Transverse colon (tissue), 4 donors: ENCODE data around the gene POP5. TPM values are rescaled to one million over a fixed set of nuclear protein-coding genes. Genes with fewer than 3 reads are reported as not detected.

Source experiments
- DNase-seq: peaks from one replicate; pipeline ENCODE4 v3.0.0-alpha.2; 2019
- H3K27ac ChIP-seq, 4 donors: fragments of 200-600 bp; sonication (generic); 2 replicates each; pipeline ENCODE4 v1.5.1; 2016 to 2018; ENCODE audit warnings: inconsistent platforms in 4 of 4
- H3K27me3 ChIP-seq: fragments of 200-600 bp; sonication (generic); 2 replicates; pipeline ENCODE4 v1.5.1; 2017; ENCODE audit warnings: inconsistent platforms
- H3K36me3 ChIP-seq, 4 donors: fragments of 200-600 bp; sonication (generic); 2 replicates each; pipeline ENCODE4 v1.5.1; 2017 to 2019; ENCODE audit warnings: inconsistent platforms in 4 of 4
- H3K4me1 ChIP-seq, 4 donors: fragments of 200-600 bp; sonication (generic); 2 replicates each; pipeline ENCODE4 v1.5.1; 2017 to 2020; ENCODE audit warnings: inconsistent platforms in 4 of 4
- H3K4me3 ChIP-seq, 4 donors: fragments of 200-600 bp; sonication (generic); 1 replicate in 1 of 4; 2 replicates in 3 of 4; pipeline versions ENCODE4 v1.5.1 to v1.6.1; 2017 to 2019; ENCODE audit warnings: inconsistent platforms in 4 of 4
- H3K9me3 ChIP-seq, 2 donors: fragments of 200-600 bp; sonication (generic); 2 replicates each; pipeline ENCODE4 v1.5.1; 2017 to 2019; ENCODE audit warnings: inconsistent platforms in 2 of 2
- EP300 ChIP-seq: sonication (generic); formaldehyde crosslinking; IDR thresholded peaks from one replicate; pipeline ENCODE4 v1.6.1; 2017; ENCODE audit warnings: antibody characterized with exemption, low read depth
- POLR2A ChIP-seq: fragments of 450-650 bp; IDR thresholded peaks from one replicate; pipeline ENCODE4 v1.6.1; 2016; ENCODE audit warnings: antibody characterized with exemption, mild to moderate bottlenecking, moderate library complexity
- POLR2AphosphoS5 ChIP-seq, 3 donors: sonication (generic); formaldehyde crosslinking; IDR thresholded peaks; one replicate each; pipeline ENCODE4 v1.6.1; 2016; ENCODE audit warnings: antibody characterized with exemption in 3 of 3
- WGBS, 2 donors: methylation state at CpG; one replicate each; pipeline ENCODE4 v1.1.5; 2018; ENCODE audit warnings: low coverage in 1 of 2; 5-methylcytosine and 5-hydroxymethylcytosine counted together
- in situ Hi-C, 4 donors: fragments of 200-750 bp; cut with MboI; loops; one replicate each; pipeline versions ENCODE4 v1.15.0 to v1.15.1; 2017; ENCODE audit warnings: low sequenced_read_pairs in 3 of 4, low pct_ligation_motif_present in 1 of 4, low pct_unique_long_range_greater_than_20kb in 1 of 4
- intact Hi-C: fragments of 100-400 bp; cut with DNase I; formaldehyde crosslinking; loops from one replicate; pipeline ENCODE4 v1.15.1; 2023; ENCODE audit warnings: low total_unique reads
- total RNA-seq, 4 donors: library from RNA; depleted of rRNA; stranded (reverse); fragments of >200 nt; gene quantifications; one replicate each; pipeline ENCODE4 v1.1.0, GENCODE V29; 2016
- TF ChIP-seq, protein P1 (sequence below), 5 experiments: fragments of 200-600 bp in 3 of 5; fragments of 450-650 bp in 2 of 5; sonication (generic) in 3 of 5; IDR thresholded peaks; 1 replicate in 2 of 5; 2 replicates in 3 of 5; pipeline ENCODE4 v1.5.1; 2016 to 2017; ENCODE audit warnings: antibody characterized with exemption in 5 of 5, inconsistent platforms in 3 of 5, mild to moderate bottlenecking in 2 of 5, moderate library complexity in 1 of 5

The POP5 gene
- total RNA-seq, 4 donors from 2014 or later, result 31.5 to 56.5 (median 43.7) TPM; not detected in 1

DNA sequence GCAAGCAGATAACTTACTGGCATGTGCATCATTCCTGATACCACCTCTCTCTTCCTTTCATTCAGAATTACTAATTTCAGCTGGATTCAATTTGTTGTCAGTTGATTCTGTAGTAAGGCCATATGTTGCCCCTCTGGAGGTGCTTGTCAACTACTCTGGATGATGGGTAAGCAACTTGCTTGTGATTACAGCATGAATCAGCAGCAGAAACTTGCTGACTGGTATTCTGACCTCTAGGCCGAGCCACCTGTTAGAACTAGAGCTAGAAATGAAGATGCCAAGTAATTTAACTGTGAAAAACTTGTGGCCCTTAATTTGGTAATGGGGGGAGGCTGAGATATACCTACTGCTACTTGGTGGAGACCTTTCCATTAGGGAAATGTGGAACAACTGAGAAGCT lies 41.9 kb downstream of the POP5 start:
- 63% methylated on average over 1 of the region's 1 CpG; no CpG with 5 or more reads in 1 of the 2 donors for WGBS, 2 donors
- Histone ChIP-seq H3K4me3 (no peak overlapping the region), H3K27me3 (no peaks in the 10 kb centered on the region), H3K4me1 (peaks cover 27 to 87% (median 70%) of the 10 kb centered on the region in 4 donors), H3K9me3 (no peaks in the 10 kb centered on the region), H3K27ac (peak overlapping the region; percentile 95 to 99 (median 97)), H3K36me3 (peaks cover 0 to 4% (median 1%) of the 10 kb centered on the region in 4 donors)
- TF ChIP-seq POLR2AphosphoS5 (IDR thresholded peaks at IDR 0.05), result no peak
- TF ChIP-seq EP300, result no peak
- TF ChIP-seq, protein P1, sequence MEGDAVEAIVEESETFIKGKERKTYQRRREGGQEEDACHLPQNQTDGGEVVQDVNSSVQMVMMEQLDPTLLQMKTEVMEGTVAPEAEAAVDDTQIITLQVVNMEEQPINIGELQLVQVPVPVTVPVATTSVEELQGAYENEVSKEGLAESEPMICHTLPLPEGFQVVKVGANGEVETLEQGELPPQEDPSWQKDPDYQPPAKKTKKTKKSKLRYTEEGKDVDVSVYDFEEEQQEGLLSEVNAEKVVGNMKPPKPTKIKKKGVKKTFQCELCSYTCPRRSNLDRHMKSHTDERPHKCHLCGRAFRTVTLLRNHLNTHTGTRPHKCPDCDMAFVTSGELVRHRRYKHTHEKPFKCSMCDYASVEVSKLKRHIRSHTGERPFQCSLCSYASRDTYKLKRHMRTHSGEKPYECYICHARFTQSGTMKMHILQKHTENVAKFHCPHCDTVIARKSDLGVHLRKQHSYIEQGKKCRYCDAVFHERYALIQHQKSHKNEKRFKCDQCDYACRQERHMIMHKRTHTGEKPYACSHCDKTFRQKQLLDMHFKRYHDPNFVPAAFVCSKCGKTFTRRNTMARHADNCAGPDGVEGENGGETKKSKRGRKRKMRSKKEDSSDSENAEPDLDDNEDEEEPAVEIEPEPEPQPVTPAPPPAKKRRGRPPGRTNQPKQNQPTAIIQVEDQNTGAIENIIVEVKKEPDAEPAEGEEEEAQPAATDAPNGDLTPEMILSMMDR (IDR thresholded peaks at IDR 0.05), result no peak
- no peak for TF ChIP-seq POLR2A
- intact Hi-C loops, result no loop called here
- in situ Hi-C loops, result no loop called here
- DNase-seq, result no peak

DNA sequence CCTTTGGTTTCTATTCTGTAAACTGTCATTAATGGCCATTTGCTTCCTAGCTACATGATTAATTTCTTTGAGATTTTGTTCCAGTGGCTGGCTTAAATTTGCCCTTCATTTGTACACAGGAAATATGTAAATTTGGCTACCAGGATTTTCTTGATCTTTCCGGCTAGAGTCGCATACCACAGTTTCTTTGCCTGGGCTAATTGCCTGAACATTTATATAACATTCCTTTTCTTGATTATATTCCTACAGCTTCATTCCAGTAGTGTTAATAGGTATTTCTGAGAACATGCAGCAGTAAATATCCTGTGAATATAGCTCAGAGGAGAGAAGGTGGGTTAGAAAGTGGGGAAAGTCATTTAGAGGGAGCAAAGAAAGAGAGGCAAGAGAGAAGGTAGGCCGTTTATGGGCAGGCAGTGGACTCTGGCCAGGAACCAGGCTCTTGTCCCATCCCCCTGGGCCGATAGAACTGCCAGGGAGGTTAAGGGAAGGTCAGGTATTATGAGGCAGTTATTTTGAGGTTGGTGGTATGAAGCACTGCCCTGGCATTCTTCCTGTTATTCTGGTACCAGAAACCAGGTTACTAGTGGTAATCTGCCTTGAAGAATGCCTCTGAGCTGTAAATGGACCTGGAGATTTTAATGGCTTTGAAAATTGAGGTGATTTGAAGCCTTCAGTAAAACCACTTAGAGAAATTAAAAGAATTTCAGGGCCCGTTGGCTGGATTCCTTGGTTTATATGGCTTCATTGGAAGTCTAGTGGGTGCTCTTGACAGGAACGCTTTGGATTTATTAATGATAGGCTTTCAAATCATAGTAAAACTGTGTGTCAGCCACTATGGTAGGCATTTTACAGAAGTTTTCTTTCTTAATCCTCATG lies 42.7 kb downstream of the POP5 start:
- peak; percentile 74 for DNase-seq
- no peaks in the 10 kb centered on the region for H3K27me3 ChIP-seq
- H3K4me3 ChIP-seq, result peak overlapping the region in 1 of 4 donors; percentile 94
- TF ChIP-seq POLR2AphosphoS5 (IDR thresholded peaks at IDR 0.05) (peak; percentile 22 to 60 (median 58)), EP300 (peak; percentile 20), POLR2A (no peak)
- TF ChIP-seq, protein P1 (IDR thresholded peaks at IDR 0.05), result no peak
- H3K27ac ChIP-seq, result peak overlapping the region; percentile 95 to 99 (median 97)
- intact Hi-C loops, result no loop called here
- no peaks in the 10 kb centered on the region for H3K9me3 ChIP-seq
- in situ Hi-C loops, result no loop called here
- WGBS, 2 donors, result 9 to 15% methylated on average over 5 to 6 of the region's 6 CpGs
- peaks cover 0 to 4% (median 1%) of the 10 kb centered on the region in 4 donors for H3K36me3 ChIP-seq
- peaks cover 27 to 79% (median 67%) of the 10 kb centered on the region in 4 donors for H3K4me1 ChIP-seq

DNA sequence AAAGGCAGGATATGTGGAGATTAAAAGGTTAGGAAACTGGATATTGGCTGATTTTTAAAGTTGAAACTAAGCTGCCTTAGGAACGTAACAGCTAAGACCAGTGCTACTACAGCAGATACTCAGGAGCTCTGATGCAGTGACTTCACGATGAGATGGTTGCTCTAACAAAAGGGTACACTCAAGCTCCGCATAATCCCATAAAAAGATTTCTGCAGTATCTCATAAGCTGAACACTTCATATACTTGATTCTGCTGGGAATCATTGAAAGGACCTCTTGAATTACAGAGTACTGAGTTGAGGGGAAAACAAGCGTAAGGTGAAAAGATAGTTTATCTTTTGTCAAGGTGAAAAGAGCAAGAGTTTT lies 43.4 kb downstream of the POP5 start:
- 43 to 45% methylated on average over 4 of the region's 4 CpGs for WGBS, 2 donors
- peak overlapping the region; percentile 95 to 99 (median 97) for H3K27ac ChIP-seq
- H3K4me1 ChIP-seq, result peaks cover 27 to 73% (median 62%) of the 10 kb centered on the region in 4 donors
- H3K27me3 ChIP-seq, result no peaks in the 10 kb centered on the region
- H3K9me3 ChIP-seq, result no peaks in the 10 kb centered on the region
- no peak for DNase-seq
- in situ Hi-C loops (no loop called here), intact Hi-C loops (no loop called here)
- peaks cover 0 to 4% (median 0%) of the 10 kb centered on the region in 4 donors for H3K36me3 ChIP-seq
- TF ChIP-seq, protein P1 (IDR thresholded peaks at IDR 0.05), result no peak
- TF ChIP-seq POLR2AphosphoS5 (IDR thresholded peaks at IDR 0.05), result no peak
- H3K4me3 ChIP-seq, result peak overlapping the region in 2 of 4 donors; percentile 94

DNA sequence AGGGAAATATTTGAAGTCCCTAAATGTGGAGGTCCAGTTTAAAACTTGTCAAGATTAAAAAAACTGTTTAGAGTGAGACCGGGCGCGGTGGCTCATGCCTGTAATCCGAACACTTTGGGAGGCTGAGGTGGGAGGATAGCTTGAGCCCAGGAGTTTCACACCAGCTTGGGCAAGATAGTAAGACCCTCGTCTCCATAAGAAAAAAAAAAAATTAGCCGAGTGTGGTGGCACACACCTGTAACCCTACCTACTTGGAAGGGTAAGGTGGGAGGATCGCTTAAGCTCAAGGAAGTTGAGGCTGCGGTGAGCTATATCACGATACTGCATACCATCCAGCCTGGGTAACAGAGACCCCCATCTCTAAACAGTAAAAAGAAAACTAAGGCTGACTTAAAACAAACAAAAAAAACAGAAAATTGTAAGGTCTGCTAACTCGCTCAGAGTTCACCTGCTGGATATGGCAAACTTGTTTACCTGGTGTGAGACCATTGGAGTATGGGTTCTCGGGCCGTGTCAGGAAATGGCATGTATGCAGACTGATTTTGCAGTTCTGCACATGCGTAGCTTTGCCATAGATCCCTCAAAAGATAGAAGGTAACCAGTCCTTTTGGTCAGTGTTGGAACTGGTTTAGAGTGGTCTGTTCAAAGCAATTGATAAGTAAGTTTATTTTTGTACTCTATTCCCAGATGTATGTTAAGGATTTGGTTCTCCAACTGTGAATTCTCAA lies 45.0 kb downstream of the POP5 start:
- peaks cover 27 to 58% (median 53%) of the 10 kb centered on the region in 4 donors for H3K4me1 ChIP-seq
- no peaks in the 10 kb centered on the region for H3K36me3 ChIP-seq
- intact Hi-C loops (no loop called here), in situ Hi-C loops (no loop called here)
- peak; percentile 37 for DNase-seq
- H3K4me3 ChIP-seq, result peak overlapping the region; percentile 5 to 97 (median 94)
- 25 to 44% methylated on average over 9 to 13 of the region's 13 CpGs for WGBS, 2 donors
- TF ChIP-seq POLR2A, result no peak
- peak in 1 of 3 donors; percentile 4 for TF ChIP-seq POLR2AphosphoS5 (IDR thresholded peaks at IDR 0.05)
- TF ChIP-seq EP300, result no peak
- H3K27me3 ChIP-seq, result no peaks in the 10 kb centered on the region
- peak overlapping the region; percentile 95 to 99 (median 97) for H3K27ac ChIP-seq
- H3K9me3 ChIP-seq, result no peaks in the 10 kb centered on the region
